Measurements from ENCODE around the gene KMT5B.

Gene KMT5B

DNA sequence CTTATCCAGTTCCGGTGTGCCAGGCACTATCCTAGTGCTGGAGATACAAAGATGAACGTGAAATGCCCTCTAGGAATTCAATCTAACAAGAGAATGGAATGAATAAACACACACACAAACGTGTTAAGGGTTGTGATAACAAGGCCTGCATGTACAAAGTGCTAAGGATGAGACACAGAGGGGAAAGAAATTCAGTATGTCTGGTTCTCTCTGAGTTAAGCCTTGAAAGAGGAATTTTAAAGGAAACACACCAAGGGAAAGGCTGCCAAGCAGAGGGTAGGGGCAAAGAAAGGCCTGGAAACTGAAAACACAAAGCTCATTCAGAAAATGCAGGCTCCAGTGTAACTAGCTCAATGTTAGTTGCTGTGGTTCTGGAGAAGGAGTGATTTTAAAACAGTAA lies 96.1 kb downstream of the KMT5B start:
- no peak for DNase-seq

DNA sequence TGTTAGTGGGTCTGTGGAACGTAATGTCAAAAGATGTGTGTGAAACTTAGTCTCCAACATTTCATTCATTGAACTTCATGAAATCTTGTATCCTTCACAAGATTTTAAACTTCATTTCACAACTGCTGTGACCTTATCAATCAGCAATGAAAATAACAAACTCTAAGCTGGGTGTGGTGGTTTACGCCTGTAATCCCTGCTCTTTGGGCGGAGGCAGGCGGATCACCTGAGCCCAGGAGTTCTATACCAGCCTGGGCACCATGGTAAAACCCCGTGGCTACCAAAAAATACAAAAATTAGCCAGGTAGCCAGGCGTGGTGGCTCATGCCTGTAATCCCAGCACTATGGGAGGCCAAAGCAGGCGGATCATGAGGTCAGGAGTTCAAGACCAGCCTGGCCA lies 97.0 kb downstream of the KMT5B start:
- DNase-seq: no peak

DNA sequence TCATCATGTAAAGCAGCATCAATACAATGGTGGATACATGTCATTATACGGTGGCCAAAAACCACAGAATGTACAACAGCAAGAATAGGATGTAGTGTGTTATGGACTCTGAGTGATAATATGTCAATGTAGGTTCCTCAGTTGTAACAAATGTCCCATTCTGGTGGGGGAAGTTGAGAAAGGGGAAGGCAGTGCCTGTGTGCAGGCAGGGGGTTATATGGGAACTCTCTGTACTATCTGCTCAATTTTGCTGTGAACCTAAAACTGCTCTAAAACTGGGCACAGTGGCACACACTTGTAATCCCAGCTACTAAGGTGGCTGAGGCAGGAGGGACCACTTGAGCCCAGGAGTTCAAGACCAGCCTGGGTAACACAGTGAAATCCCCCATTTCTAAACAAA lies 97.8 kb downstream of the KMT5B start:
- DNase-seq: no peak

DNA sequence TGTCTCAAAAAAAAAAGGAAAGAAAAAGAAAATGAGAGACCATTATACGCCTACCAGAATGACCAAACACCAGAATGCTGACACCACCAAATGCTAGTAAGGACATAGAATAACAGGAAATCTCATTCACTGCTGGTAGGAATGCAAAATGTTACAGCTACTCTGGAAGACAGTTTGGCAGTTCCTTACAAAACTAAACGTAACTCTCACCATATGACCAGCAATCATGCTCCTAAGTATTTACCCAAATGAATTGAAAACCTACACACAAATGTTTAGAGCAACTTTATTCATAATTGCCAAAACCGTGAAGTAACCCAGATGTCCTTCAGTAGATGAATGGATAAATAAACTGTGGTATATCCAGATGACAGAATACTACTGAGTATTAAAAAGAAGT lies 99.1 kb downstream of the KMT5B start:
- no peak for DNase-seq

DNA sequence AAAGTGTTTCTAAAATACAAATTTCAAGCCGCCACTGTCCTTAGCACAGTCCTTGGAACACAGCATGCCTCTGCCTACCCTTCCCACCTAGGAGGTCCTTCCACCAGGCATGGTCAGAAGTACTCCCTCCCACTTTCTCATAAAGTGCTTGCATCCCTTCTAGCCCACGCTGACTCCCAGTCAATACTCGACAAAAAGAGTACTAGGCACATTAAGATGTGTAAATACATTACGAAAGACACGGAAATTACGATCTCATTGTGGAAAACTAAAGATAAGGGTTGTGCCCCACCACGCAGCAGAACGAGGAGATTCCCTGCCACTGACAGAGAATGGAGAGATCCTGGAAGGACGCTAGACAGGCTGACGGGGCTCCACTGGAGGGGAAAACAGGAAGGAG lies 105.4 kb downstream of the KMT5B start:
- no peak for DNase-seq

DNA sequence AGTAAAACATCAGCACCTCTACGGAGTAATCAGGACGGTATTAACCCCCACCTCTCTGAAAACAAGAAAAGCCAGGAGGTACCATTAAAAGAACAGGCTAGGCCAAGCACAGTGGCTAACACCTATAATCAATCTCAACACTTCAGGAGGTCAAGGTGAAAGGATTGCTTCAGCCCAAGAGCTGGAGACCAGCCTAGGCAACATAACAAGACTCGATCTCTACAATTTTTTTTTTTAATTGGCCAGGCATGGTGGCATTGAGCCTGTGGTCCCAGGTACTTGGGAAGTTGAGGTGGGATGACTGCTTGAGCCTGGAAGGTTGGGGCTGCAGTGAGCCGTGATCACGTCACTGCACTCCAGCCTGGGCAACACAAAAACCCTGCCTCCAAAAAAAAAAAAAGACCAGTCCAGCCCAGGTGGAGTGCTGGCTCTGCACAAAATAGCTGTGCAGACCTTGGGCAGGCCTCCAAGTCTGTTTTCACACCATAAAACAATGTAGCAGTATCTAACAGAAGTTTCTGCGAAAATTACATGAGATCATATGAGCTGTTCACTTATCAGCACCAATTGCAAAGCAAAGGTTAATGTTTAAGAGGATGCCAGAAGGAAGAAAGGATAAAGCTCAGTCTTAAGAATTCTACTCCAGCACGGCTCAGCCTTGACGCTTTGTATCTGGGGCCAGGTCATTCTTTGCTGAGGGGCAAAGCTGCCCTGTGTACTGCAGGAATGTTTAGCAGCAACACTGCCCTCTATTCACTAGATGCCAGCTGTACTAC lies 106.7 kb downstream of the KMT5B start:
- DNase-seq: no peak
